SK-N-SH treated with all-trans-retinoic acid at 6 μM for 48 hours (cell line): ENCODE measurements around the gene RUSC1.

ENCODE experiments used
- ATAC-seq: fragments of 200-7000 bp; cut with Tn5 transposase; 3 replicates; pipeline ENCODE4 v1.9.1; 2020; ENCODE audit warnings: mild to moderate bottlenecking, moderate library complexity
- ARNTL ChIP-seq: fragments of 450-650 bp; formaldehyde crosslinking; IDR thresholded peaks from 2 replicates; pipeline ENCODE4 v1.5.0; 2020; ENCODE audit warnings: low read depth, mild to moderate bottlenecking, moderate library complexity, borderline replicate concordance
- BACH2 ChIP-seq: fragments of 250-450 bp; sonication (Bioruptor Pico); IDR thresholded peaks from 2 replicates; pipeline ENCODE4 v1.9.0; 2021; ENCODE audit warnings: mild to moderate bottlenecking, borderline replicate concordance
- CSDC2 ChIP-seq: fragments of 250-450 bp; sonication (Bioruptor Pico); IDR thresholded peaks from 2 replicates; pipeline ENCODE4 v1.5.0; 2020; ENCODE audit warnings: mild to moderate bottlenecking, moderate library complexity
- CSRNP3 ChIP-seq: fragments of 250-450 bp; sonication (Bioruptor Pico); IDR thresholded peaks from 2 replicates; pipeline ENCODE4 v1.5.1; 2021; ENCODE audit warnings: mild to moderate bottlenecking, moderate library complexity
- ESRRG ChIP-seq: fragments of 250-450 bp; sonication (Bioruptor Pico); IDR thresholded peaks from 2 replicates; pipeline ENCODE4 v1.6.1; 2021; ENCODE audit warnings: mild to moderate bottlenecking
- GLIS3 ChIP-seq: fragments of 250-450 bp; sonication (Bioruptor Pico); IDR thresholded peaks from 2 replicates; pipeline ENCODE4 v1.5.0; 2020; ENCODE audit warnings: mild to moderate bottlenecking, moderate library complexity
- ISL1 ChIP-seq: fragments of 250-450 bp; sonication (Bioruptor Pico); IDR thresholded peaks from 2 replicates; pipeline ENCODE4 v2.1.2; 2022; ENCODE audit warnings: mild to moderate bottlenecking, moderate library complexity
- OSR1 ChIP-seq: fragments of 250-450 bp; sonication (Bioruptor Pico); IDR thresholded peaks from 2 replicates; pipeline ENCODE4 v1.8.0; 2022; ENCODE audit warnings: moderate library complexity, mild to moderate bottlenecking, inconsistent platforms
- POU6F1 ChIP-seq: fragments of 250-450 bp; sonication (Bioruptor Pico); IDR thresholded peaks from 2 replicates; pipeline ENCODE4 v1.8.0; 2021; ENCODE audit warnings: low read depth, mild to moderate bottlenecking, moderate library complexity, borderline replicate concordance
- RARB ChIP-seq: fragments of 250-450 bp; sonication (Bioruptor Pico); IDR thresholded peaks from 2 replicates; pipeline ENCODE4 v1.8.0; 2021; ENCODE audit warnings: mild to moderate bottlenecking, moderate library complexity
- SNAI2 ChIP-seq: fragments of 250-450 bp; sonication (Bioruptor Pico); IDR thresholded peaks from 2 replicates; pipeline ENCODE4 v1.5.0; 2020; ENCODE audit warnings: mild to moderate bottlenecking, moderate library complexity
- TCF4 ChIP-seq: fragments of 250-450 bp; sonication (Bioruptor Pico); IDR thresholded peaks from 2 replicates; pipeline ENCODE4 v1.8.0; 2021; ENCODE audit warnings: mild to moderate bottlenecking, moderate library complexity, borderline replicate concordance
- TOX ChIP-seq: fragments of 250-450 bp; sonication (Bioruptor Pico); IDR thresholded peaks from 2 replicates; pipeline ENCODE4 v1.8.0; 2021; ENCODE audit warnings: mild to moderate bottlenecking, moderate library complexity, borderline replicate concordance
- TSHZ2 ChIP-seq: fragments of 250-450 bp; sonication (Bioruptor Pico); IDR thresholded peaks from 2 replicates; pipeline ENCODE4 v1.5.0; 2020; ENCODE audit warnings: mild to moderate bottlenecking, moderate library complexity
- ZC3H10 ChIP-seq: fragments of 250-450 bp; sonication (Bioruptor Pico); IDR thresholded peaks from 2 replicates; pipeline ENCODE4 v1.5.1; 2021; ENCODE audit warnings: mild to moderate bottlenecking, moderate library complexity
- ZFP3 ChIP-seq: fragments of 250-450 bp; sonication (Bioruptor Pico); IDR thresholded peaks from 2 replicates; pipeline ENCODE4 v1.5.0; 2020; ENCODE audit warnings: mild to moderate bottlenecking, moderate library complexity
- ZNF565 ChIP-seq: fragments of 450-650 bp; formaldehyde crosslinking; conservative IDR thresholded peaks from 2 replicates; pipeline ENCODE4 v1.5.0; 2020; ENCODE audit warnings: low read depth, mild to moderate bottlenecking, moderate library complexity
- ZNF70 ChIP-seq: fragments of 450-650 bp; formaldehyde crosslinking; IDR thresholded peaks from 2 replicates; pipeline ENCODE4 v1.5.0; 2020; ENCODE audit warnings: mild to moderate bottlenecking, moderate library complexity
- ZNF8 ChIP-seq: fragments of 450-650 bp; formaldehyde crosslinking; IDR thresholded peaks from 2 replicates; pipeline ENCODE4 v1.5.0; 2020; ENCODE audit warnings: mild to moderate bottlenecking, moderate library complexity
- TF ChIP-seq, protein P1 (sequence below): fragments of 250-450 bp; sonication (Bioruptor Pico); IDR thresholded peaks from 2 replicates; pipeline ENCODE4 v1.5.1; 2020; ENCODE audit warnings: low read depth, mild to moderate bottlenecking, moderate library complexity

RUSC1 gene

DNA sequence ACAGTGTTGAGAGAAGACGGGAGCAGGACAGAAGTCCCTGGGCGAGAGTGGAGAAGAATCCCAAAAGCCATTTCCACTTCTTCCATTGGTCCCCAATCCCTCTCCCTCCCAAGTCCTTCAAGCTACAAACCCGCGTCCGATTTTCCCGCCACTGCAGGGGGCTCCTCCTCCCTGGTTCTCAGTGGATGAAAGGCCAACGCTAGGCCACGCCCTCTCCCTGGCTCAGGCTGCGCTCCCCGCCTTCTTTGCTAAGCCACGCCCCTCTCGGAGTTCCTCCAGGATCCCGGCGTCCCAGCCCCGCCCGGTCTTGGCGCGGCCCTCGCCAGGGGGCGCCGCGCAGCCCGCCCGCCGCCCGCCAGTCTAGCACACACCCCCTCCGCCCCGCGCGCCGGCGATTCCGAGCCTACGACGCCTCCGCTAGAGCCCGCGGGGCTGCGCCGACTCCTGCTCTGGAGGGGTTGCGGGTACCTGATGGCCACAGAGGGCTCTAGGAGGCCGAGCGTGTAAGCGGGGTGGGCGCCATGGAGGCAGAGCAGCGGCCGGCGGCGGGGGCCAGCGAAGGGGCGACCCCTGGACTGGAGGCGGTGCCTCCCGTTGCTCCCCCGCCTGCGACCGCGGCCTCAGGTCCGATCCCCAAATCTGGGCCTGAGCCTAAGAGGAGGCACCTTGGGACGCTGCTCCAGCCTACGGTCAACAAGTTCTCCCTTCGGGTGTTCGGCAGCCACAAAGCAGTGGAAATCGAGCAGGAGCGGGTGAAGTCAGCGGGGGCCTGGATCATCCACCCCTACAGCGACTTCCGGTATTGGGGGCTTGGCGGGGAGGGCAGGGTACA lies 43.4 kb upstream of the RUSC1 start, which contains the start of gene HCN3:
Gene HCN3 (plus strand): TSS at position 394 of the 832 bp plus-strand sequence. CDS start 128 bp downstream, at position 522.
- ATAC-seq, result peak; percentile 80
- TF ChIP-seq ZFP3 (CRISPR knock-in tag) (peak; percentile 59; the same call in 1 of the 2 replicates), ARNTL (CRISPR knock-in tag) (no peak)

- TF ChIP-seq CSDC2 (CRISPR knock-in tag) (no peak), ZNF8 (no peak), TCF4 (CRISPR knock-in tag) (no peak), SNAI2 (CRISPR knock-in tag) (no peak), ZNF70 (CRISPR knock-in tag) (no peak), POU6F1 (CRISPR knock-in tag) (no peak), ZNF565 (no peak), TSHZ2 (CRISPR knock-in tag) (no peak), CSRNP3 (CRISPR knock-in tag) (no peak), ZC3H10 (CRISPR knock-in tag) (no peak), ESRRG (CRISPR knock-in tag) (no peak), OSR1 (CRISPR knock-in tag) (no peak), TOX (CRISPR knock-in tag) (no peak), GLIS3 (CRISPR knock-in tag) (no peak), RARB (CRISPR knock-in tag) (no peak), ARNTL (CRISPR knock-in tag) (no peak)
- TF ChIP-seq, protein P1, sequence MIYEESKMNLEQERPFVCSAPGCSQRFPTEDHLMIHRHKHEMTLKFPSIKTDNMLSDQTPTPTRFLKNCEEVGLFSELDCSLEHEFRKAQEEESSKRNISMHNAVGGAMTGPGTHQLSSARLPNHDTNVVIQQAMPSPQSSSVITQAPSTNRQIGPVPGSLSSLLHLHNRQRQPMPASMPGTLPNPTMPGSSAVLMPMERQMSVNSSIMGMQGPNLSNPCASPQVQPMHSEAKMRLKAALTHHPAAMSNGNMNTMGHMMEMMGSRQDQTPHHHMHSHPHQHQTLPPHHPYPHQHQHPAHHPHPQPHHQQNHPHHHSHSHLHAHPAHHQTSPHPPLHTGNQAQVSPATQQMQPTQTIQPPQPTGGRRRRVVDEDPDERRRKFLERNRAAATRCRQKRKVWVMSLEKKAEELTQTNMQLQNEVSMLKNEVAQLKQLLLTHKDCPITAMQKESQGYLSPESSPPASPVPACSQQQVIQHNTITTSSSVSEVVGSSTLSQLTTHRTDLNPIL, result no peak
- ATAC-seq, result peak; percentile 68
Measured at GRCh38 chr1:155277902-155278688, 42.6 kb upstream of the RUSC1 start.

- no peak for TF ChIP-seq ZNF8
- TF ChIP-seq ISL1 (CRISPR knock-in tag), result no peak
- TF ChIP-seq ZFP3 (CRISPR knock-in tag), result no peak
- TF ChIP-seq CSRNP3 (CRISPR knock-in tag), result no peak
- no peak for TF ChIP-seq BACH2 (CRISPR knock-in tag)
- TF ChIP-seq ESRRG (CRISPR knock-in tag), result no peak
- ATAC-seq, result no peak
Measured at GRCh38 chr1:155278689-155279160, 42.0 kb upstream of the RUSC1 start.
